ENCODE data around the gene TMEM135.

Gene TMEM135

GRCh38 chr11:87260811-87261210, 223.1 kb downstream of the TMEM135 start:
- Histone ChIP-seq H4K20me1 (ENCODE audit: low read depth, low read length) (no peaks in the 10 kb centered on the region), H3K4me3 (ENCODE audit: insufficient read depth, low read length, poor library complexity, severe bottlenecking) (no peak overlapping the region), H3K27me3 (ENCODE audit: low read length) (no peaks in the 10 kb centered on the region), H3K36me3 (ENCODE audit: low read length) (no peaks in the 10 kb centered on the region), H3K4me2 (ENCODE audit: low read depth, low read length, poor library complexity, severe bottlenecking) (no peak overlapping the region), H3K79me2 (ENCODE audit: insufficient read depth, low read length) (no peaks in the 10 kb centered on the region), H3K27ac (ENCODE audit: low read depth, low read length) (no peak overlapping the region), H3F3A (ENCODE audit: insufficient read depth) (no peaks in the 10 kb centered on the region; the same call in 1 of the 2 replicates), H3K9me2 (replicated peaks; ENCODE audit: insufficient read depth, low read length) (no peaks in the 10 kb centered on the region), H3K9ac (ENCODE audit: low read length) (no peak overlapping the region), H3K9me3 (ENCODE audit: insufficient read depth, low read length) (no peaks in the 10 kb centered on the region), H2AFZ (ENCODE audit: low read depth, low read length, severe bottlenecking) (no peak overlapping the region)
- TF ChIP-seq EZH2phosphoT487 (conservative IDR thresholded peaks at IDR 0.05; ENCODE audit: low read length) (no peak), CTCF (IDR thresholded peaks at IDR 0.05; ENCODE audit: insufficient read depth, low read length, poor library complexity, severe bottlenecking) (no peak)

GRCh38 chr11:87263264-87263838, 225.6 kb downstream of the TMEM135 start:
- Histone ChIP-seq H3K27ac (ENCODE audit: low read depth, low read length) (no peak overlapping the region), H3K79me2 (ENCODE audit: insufficient read depth, low read length) (no peaks in the 10 kb centered on the region), H3F3A (ENCODE audit: insufficient read depth) (no peaks in the 10 kb centered on the region; the same call in 1 of the 2 replicates), H3K9me3 (ENCODE audit: insufficient read depth, low read length) (no peaks in the 10 kb centered on the region), H4K20me1 (ENCODE audit: low read depth, low read length) (no peaks in the 10 kb centered on the region), H3K27me3 (ENCODE audit: low read length) (no peaks in the 10 kb centered on the region), H3K4me3 (ENCODE audit: insufficient read depth, low read length, poor library complexity, severe bottlenecking) (no peak overlapping the region), H3K4me2 (ENCODE audit: low read depth, low read length, poor library complexity, severe bottlenecking) (no peak overlapping the region), H3K9ac (ENCODE audit: low read length) (no peak overlapping the region), H3K36me3 (ENCODE audit: low read length) (no peaks in the 10 kb centered on the region), H3K9me2 (replicated peaks; ENCODE audit: insufficient read depth, low read length) (no peaks in the 10 kb centered on the region), H2AFZ (ENCODE audit: low read depth, low read length, severe bottlenecking) (no peak overlapping the region)
- TF ChIP-seq EZH2phosphoT487 (conservative IDR thresholded peaks at IDR 0.05; ENCODE audit: low read length) (no peak), CTCF (IDR thresholded peaks at IDR 0.05; ENCODE audit: insufficient read depth, low read length, poor library complexity, severe bottlenecking) (no peak)

- H3K27ac ChIP-seq (ENCODE audit: low read depth, low read length): no peak overlapping the region
- no peaks in the 10 kb centered on the region for H3K36me3 ChIP-seq (ENCODE audit: low read length)
- no peaks in the 10 kb centered on the region for H3K9me2 ChIP-seq (replicated peaks; ENCODE audit: insufficient read depth, low read length)
- TF ChIP-seq CTCF (IDR thresholded peaks at IDR 0.05; ENCODE audit: insufficient read depth, low read length, poor library complexity, severe bottlenecking) (no peak), EZH2phosphoT487 (conservative IDR thresholded peaks at IDR 0.05; ENCODE audit: low read length) (no peak)
- no peaks in the 10 kb centered on the region for H3K27me3 ChIP-seq (ENCODE audit: low read length)
- H3F3A ChIP-seq (ENCODE audit: insufficient read depth): no peaks in the 10 kb centered on the region; the same call in 1 of the 2 replicates
- no peaks in the 10 kb centered on the region for H4K20me1 ChIP-seq (ENCODE audit: low read depth, low read length)
- no peak overlapping the region for H3K9ac ChIP-seq (ENCODE audit: low read length)
- H3K4me2 ChIP-seq (ENCODE audit: low read depth, low read length, poor library complexity, severe bottlenecking): no peak overlapping the region
- H3K9me3 ChIP-seq (ENCODE audit: insufficient read depth, low read length): no peaks in the 10 kb centered on the region
- H3K4me3 ChIP-seq (ENCODE audit: insufficient read depth, low read length, poor library complexity, severe bottlenecking): no peak overlapping the region
- H3K79me2 ChIP-seq (ENCODE audit: insufficient read depth, low read length): no peaks in the 10 kb centered on the region
- no peak overlapping the region for H2AFZ ChIP-seq (ENCODE audit: low read depth, low read length, severe bottlenecking)
Measured at GRCh38 chr11:87263979-87264378, 226.2 kb downstream of the TMEM135 start.
